Lower leg skin (tissue), 4 donors: ENCODE results near the gene KDELR1. TPM values are rescaled to one million over a fixed set of nuclear protein-coding genes. Genes with fewer than 3 reads are reported as not detected.
"Not testable (repeated sequence)": the region's sequence is repeated elsewhere in the genome, so short reads cannot be mapped to it uniquely, and the experiment has no call there.

ENCODE experiments used
- DNase-seq, 2 donors: peaks; one replicate each; pipeline ENCODE4 v3.0.0-alpha.2; 2019; ENCODE audit warnings: low spot score in 2 of 2
- H3K4me3 ChIP-seq: fragments of 200-600 bp; sonication (generic); 2 replicates; pipeline ENCODE4 v1.5.1; 2017; ENCODE audit warnings: mild to moderate bottlenecking, low read depth; ENCODE audit not compliant: poor library complexity, severe bottlenecking
- POLR2A ChIP-seq, 2 donors: fragments of 450-650 bp; IDR thresholded peaks; one replicate each; pipeline ENCODE4 v1.6.1; 2016 to 2017; ENCODE audit warnings: antibody characterized with exemption in 2 of 2, mild to moderate bottlenecking in 1 of 2, moderate library complexity in 1 of 2
- WGBS, 2 donors: methylation state at CpG; one replicate each; pipeline ENCODE4 v1.1.5; 2018; 5-methylcytosine and 5-hydroxymethylcytosine counted together
- intact Hi-C: fragments of 100-400 bp; cut with DNase I; formaldehyde crosslinking; loops from one replicate; pipeline ENCODE4 v1.15.0; 2023; ENCODE audit warnings: low total_unique reads
- total RNA-seq, 4 donors: library from RNA; depleted of rRNA; stranded (reverse); fragments of >200 nt; gene quantifications; one replicate each; pipeline ENCODE4 v1.1.0, GENCODE V29; 2016
- TF ChIP-seq, protein P1 (sequence below), 3 donors: fragments of 450-650 bp; IDR thresholded peaks; one replicate each; pipeline ENCODE4 v1.5.1; 2016; ENCODE audit warnings: antibody characterized with exemption in 3 of 3, mild to moderate bottlenecking in 3 of 3, moderate library complexity in 2 of 3

KDELR1 gene
- total RNA-seq, 4 donors from 2014 or later = 71.3 to 99.6 (median 80.3) TPM

DNA sequence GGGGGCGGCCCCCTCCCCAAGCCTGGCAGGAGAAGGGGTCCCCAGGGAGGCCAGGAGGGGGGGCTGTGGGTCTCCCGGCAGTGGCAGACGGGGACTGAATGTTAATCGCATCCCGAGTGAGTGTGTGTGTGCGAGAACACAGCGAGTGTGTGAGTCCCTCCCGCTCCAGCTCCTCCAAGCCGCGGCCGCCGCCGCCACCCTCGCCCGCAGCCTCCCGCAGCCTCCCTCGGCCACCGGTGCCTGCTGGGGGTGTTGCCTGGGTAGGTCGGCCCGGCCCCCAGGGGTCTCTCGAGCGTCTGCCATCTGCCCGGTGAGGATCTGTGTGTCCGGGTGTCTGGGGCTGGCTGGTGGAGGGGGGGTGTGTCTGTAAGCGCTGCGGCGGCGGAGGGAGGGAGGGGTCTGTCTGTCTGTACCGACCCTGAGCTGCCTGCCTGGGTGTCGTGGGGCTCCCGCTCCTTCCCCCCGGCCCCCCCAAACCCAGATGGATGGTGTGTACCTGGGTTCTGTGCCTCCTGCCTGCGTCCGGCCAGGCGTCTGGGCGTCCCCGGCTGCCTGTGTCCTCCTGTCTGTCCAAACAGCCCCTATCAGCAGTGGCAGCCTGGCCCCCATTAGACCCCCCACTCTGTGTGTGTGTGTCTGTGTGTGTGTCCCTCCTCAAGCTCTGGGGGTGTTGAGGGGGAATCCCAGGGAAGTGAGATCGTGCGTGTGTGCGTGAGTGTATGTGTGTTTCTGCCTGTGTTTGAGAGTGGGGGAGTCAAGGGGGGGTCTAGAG, 2.4 kb upstream of the KDELR1 start, which contains the start of gene GRIN2D:
GRIN2D (plus strand) TSS at position 110 of the 772 bp plus-strand sequence. CDS start 4,725 bp downstream, outside the sequence.
- TF ChIP-seq, protein P1, sequence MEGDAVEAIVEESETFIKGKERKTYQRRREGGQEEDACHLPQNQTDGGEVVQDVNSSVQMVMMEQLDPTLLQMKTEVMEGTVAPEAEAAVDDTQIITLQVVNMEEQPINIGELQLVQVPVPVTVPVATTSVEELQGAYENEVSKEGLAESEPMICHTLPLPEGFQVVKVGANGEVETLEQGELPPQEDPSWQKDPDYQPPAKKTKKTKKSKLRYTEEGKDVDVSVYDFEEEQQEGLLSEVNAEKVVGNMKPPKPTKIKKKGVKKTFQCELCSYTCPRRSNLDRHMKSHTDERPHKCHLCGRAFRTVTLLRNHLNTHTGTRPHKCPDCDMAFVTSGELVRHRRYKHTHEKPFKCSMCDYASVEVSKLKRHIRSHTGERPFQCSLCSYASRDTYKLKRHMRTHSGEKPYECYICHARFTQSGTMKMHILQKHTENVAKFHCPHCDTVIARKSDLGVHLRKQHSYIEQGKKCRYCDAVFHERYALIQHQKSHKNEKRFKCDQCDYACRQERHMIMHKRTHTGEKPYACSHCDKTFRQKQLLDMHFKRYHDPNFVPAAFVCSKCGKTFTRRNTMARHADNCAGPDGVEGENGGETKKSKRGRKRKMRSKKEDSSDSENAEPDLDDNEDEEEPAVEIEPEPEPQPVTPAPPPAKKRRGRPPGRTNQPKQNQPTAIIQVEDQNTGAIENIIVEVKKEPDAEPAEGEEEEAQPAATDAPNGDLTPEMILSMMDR (IDR thresholded peaks at IDR 0.05) = no peak
- no peak for TF ChIP-seq POLR2A (IDR thresholded peaks at IDR 0.05)
- no peak for DNase-seq
- intact Hi-C loops = no loop called here
- WGBS, 2 donors = 1 to 5% methylated on average over 11 to 25 of the region's 40 CpGs
- H3K4me3 ChIP-seq = no peak within 1 kb of the TSS

DNA sequence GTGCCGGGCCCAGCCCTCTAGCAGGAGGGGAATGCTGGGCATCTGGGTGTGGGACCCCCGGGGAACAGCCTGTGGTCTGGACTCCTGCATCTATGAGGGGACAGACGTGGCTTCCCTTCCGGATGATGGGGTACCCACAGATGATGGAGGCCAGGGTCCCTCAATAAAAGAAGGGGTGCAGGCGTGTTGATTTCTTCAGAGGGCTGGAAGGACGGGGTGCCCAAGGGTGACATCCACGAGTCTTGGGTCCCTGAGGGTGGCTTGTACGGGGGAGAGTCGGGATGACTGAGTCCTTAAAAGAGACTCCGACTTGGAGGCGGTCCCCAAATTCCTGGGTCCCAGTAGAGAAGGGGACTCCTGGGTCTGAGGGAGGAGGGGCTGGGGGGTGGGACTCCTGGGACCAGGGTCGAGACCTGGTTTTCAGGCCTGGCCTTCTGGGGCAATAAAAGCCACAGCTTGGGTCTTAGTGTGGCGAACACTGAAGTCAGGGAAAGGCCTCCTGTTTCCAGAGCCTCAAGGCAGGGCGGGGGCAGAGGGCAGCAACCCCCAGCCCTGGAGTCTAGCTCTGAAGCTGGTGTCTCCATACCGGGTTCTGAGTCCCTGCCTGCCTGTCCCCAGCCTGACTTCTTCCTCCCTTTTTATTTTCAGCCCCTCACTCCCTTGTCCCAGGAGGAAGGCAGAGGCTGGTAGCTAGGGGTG, 1.7 kb upstream of the KDELR1 start:
- WGBS, 2 donors = 79% methylated on average over 15 of the region's 15 CpGs
- no peak for TF ChIP-seq POLR2A (IDR thresholded peaks at IDR 0.05)
- TF ChIP-seq, protein P1 (IDR thresholded peaks at IDR 0.05) = no peak
- DNase-seq = no peak
- intact Hi-C loops = no loop called here
- H3K4me3 ChIP-seq = no peak overlapping the region

DNA sequence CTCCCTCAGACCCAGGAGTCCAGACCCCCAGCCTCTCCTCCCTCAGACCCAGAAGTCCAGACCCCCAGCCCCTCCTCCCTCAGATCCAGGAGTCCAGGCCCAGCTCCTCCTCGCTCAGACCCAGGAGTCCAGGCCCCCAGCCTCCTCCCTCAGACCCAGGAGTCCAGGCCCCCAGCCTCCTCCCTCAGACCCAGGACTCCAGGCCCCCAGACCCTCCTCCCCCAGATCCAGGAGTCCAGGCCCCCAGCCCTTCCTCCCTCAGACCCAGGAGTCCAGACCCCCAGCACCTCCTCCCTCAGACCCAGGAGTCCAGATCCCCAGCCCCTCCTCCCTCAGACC, 624 bp upstream of the KDELR1 start:
- H3K4me3 ChIP-seq, DNase-seq, intact Hi-C loops: not testable (repeated sequence)
- 83 to 100% methylated on average over 1 of the region's 1 CpG for WGBS, 2 donors

DNA sequence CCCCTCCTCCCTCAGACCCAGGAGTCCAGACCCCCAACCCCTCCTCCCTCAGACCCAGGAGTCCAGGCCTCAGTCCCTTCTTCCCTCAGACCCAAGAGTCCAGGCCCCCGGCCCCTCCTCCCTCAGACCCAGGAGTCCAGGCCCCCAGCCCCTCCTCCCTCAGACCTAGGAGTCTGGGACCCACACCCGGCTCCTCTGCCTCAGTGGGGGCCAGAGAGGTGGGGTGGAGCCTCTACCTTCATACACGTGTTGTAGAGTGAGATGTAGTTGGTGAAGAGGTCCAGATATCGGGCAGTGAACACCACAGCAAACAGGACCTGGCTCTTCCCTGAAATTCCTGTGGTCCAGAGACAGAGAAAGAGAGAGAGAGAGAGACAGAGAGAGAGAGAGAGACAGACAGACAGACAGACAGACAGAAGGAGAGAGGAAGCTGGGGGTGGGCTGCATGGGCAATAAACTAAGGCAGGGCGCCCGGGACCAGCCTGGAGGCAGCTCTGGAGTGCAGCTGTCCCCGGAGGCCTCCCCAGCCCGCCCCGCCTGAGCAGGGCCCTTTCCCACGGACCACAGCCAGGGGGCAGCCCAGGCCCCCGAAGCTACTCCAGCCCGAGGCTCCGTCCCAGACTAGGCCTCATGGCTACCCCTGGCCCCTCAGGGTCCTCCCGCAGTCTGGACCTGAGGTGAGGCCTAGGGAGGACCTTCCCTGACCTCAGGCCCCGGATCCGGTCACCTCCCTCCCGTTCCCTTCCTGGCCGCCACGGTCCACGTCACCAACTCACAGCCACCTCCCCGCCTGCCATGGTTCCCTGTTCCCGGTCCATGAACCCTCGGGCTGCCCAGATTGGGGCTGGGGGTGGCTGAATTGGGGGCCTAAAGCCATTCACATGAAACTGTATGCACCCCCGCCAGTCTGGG, 907 bp downstream of the KDELR1 start:
- DNase-seq = peak; percentile 46 to 92
- TF ChIP-seq POLR2A (IDR thresholded peaks at IDR 0.05) = no peak
- TF ChIP-seq, protein P1 (IDR thresholded peaks at IDR 0.05) = no peak
- WGBS, 2 donors = 0 to 2% methylated on average over 19 to 23 of the region's 24 CpGs
- intact Hi-C loops = no loop called here
- peak overlapping the region; percentile 100 for H3K4me3 ChIP-seq

DNA sequence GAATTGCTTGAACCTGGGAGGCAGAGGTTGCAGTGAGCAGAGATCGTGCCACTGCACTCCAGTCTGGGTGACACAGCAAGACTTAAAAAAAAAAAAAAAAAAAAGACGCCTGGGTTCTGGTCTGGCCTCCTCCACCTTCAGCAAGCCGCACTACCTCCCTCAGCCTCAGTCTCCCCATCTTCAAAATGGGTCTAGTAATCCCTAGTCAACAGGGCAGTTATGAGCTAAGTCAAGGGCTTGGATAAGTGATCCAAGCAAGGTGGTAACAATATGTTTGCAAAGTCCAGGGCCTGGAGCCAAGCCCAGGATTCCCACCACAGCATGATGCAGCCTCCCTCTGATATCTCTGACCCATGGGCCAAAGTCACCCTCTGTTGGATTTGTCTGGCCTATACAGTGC, 4.4 kb downstream of the KDELR1 start:
- TF ChIP-seq, protein P1 (IDR thresholded peaks at IDR 0.05) = no peak
- TF ChIP-seq POLR2A (IDR thresholded peaks at IDR 0.05) = no peak
- intact Hi-C loops = no loop called here
- DNase-seq = no peak
- WGBS, 2 donors = 94 to 96% methylated on average over 3 of the region's 3 CpGs
- no peak overlapping the region for H3K4me3 ChIP-seq
